ENCODE results near the gene RAB14.

- TF ChIP-seq GATA2 (IDR thresholded peaks at IDR 0.05; ENCODE audit: low read depth, low read length) (no peak), GATA3 (IDR thresholded peaks at IDR 0.05; ENCODE audit: low read depth, low read length) (no peak)
Observed at GRCh38 chr9:121172726-121173487, 28.8 kb downstream of the RAB14 start.

Data from SH-SY5Y (cell line).